Pancreas (tissue), 10 donors: ENCODE measurements around the gene TMEM167B. TPM values are rescaled to one million over a fixed set of nuclear protein-coding genes. Genes with fewer than 3 reads are reported as not detected.

ENCODE experiments used
- ATAC-seq, 4 donors: fragments of 200-7000 bp; cut with Tn5 transposase; one replicate each; pipeline versions ENCODE4 v1.8.0 to v1.9.1; 2020; ENCODE audit warnings: mild to moderate bottlenecking in 4 of 4, moderate library complexity in 4 of 4
- DNase-seq, 6 donors: peaks; one replicate each; pipeline ENCODE4 v3.0.0-alpha.2; 2020
- FAIRE-seq: peaks from 2 replicates; lab custom pipeline; 2012; peaks lifted over from hg19 to GRCh38; lab: Jason Lieb, UNC
- H3K27ac ChIP-seq, 4 donors: fragments of 200-600 bp; sonication (generic); 1 replicate in 3 of 4; 2 replicates in 1 of 4; pipeline versions ENCODE4 v1.5.0 to v1.8.0; 2020
- H3K27me3 ChIP-seq, 4 donors: fragments of 200-600 bp; one replicate each; pipeline ENCODE4 v1.8.0; 2021
- H3K36me3 ChIP-seq, 3 donors: fragments of 200-600 bp; sonication (generic) in 1 of 3; one replicate each; pipeline versions ENCODE4 v1.5.0 to v1.8.0; 2020 to 2021
- H3K4me1 ChIP-seq, 3 donors: fragments of 200-600 bp; one replicate each; pipeline ENCODE4 v1.8.0; 2021
- H3K4me3 ChIP-seq, 4 donors: fragments of 200-600 bp; sonication (generic) in 2 of 4; one replicate each; pipeline versions ENCODE4 v1.5.0 to v1.8.0; 2020 to 2021
- H3K9me3 ChIP-seq, 4 donors: fragments of 200-600 bp; one replicate each; pipeline ENCODE4 v1.8.0; 2021
- CTCF ChIP-seq, 4 donors: fragments of 200-600 bp; sonication (generic) in 3 of 4; IDR thresholded peaks; one replicate each; pipeline versions ENCODE4 v1.5.0 to v1.8.0; 2021; ENCODE audit warnings: antibody characterized with exemption in 4 of 4
- WGBS, 2 donors: extraction: QIAGEN DNeasy Blood & Tissue Kit; methylation state at CpG; one replicate each; pipeline ENCODE4 v1.1.7; 2013; 5-methylcytosine and 5-hydroxymethylcytosine counted together
- intact Hi-C, 3 donors: fragments of 100-400 bp; cut with DNase I; formaldehyde crosslinking; loops; one replicate each; pipeline versions ENCODE4 v1.11.1 to v1.14.2; 2022
- polyA plus RNA-seq, 2 donors: library from polyadenylated mRNA; stranded (reverse); fragments of 200-250 nt; gene quantifications; one replicate each; pipeline ENCODE4 v1.2.3, GENCODE V29; 2013
- total RNA-seq, 6 donors: library from RNA; stranded (reverse); fragmentation: NEBNext Ultra II Directional in 4 of 6; extraction: Animal tissue kit (Norgen Biotek cat#: 25700) in 4 of 6; gene quantifications; one replicate each; pipeline versions ENCODE4 v1.2.1 to v1.2.4, GENCODE V29; 2021 to 2023
- donor health status: healthy with polysubstance abuse.
- donor health status: DM: no; HTN: no; CAD: no; lungs with moderate emphysema.
- donor health status: DM: no; HTN: no; CAD: no.
- donor health status: control.
- donor health status: control.
- donor health status: Bipolar disorder and iron deficiency.
- donor health status: DM: yes; HTN: yes; CAD: no.
- donor health status: DM: no; HTN: no; CAD: no.
- donor health status: DM: no; HTN: no; CAD: no.
- donor health status: DM: yes; HTN: yes; CAD: no.

Gene TMEM167B
- total and polyA plus RNA-seq, 8 donors, result 6.4 to 25.7 (median 18.0) TPM

GRCh38 chr1:109067883-109068282 is 22.7 kb upstream of the TMEM167B start:
- Histone ChIP-seq H3K4me1 (no peaks in the 10 kb centered on the region), H3K27ac (no peak overlapping the region), H3K27me3 (no peaks in the 10 kb centered on the region), H3K36me3 (peaks cover 0 to 11% (median 0%) of the 10 kb centered on the region in 3 donors), H3K4me3 (no peak overlapping the region), H3K9me3 (no peaks in the 10 kb centered on the region)
- intact Hi-C loops, result no loop called here
- TF ChIP-seq CTCF (IDR thresholded peaks at IDR 0.05), result no peak
- WGBS, 2 donors, result 79% methylated on average over 8 of the region's 8 CpGs
- no peak for FAIRE-seq
- DNase-seq, result no peak
- no peak for ATAC-seq

GRCh38 chr1:109069294-109069693 is 21.3 kb upstream of the TMEM167B start:
- ATAC-seq, result no peak
- 64 to 72% methylated on average over 1 of the region's 1 CpG for WGBS, 2 donors
- H3K36me3 ChIP-seq, result peaks cover 0 to 11% (median 0%) of the 10 kb centered on the region in 3 donors
- no peak for FAIRE-seq
- no peak overlapping the region for H3K4me3 ChIP-seq
- intact Hi-C loops, result no loop called here
- no peaks in the 10 kb centered on the region for H3K9me3 ChIP-seq
- H3K27me3 ChIP-seq, result no peaks in the 10 kb centered on the region
- no peak overlapping the region for H3K27ac ChIP-seq
- no peak for TF ChIP-seq CTCF (IDR thresholded peaks at IDR 0.05)
- H3K4me1 ChIP-seq, result no peaks in the 10 kb centered on the region
- no peak for DNase-seq

- Histone ChIP-seq H3K4me1 (peaks cover 0 to 7% (median 6%) of the 10 kb centered on the region in 3 donors), H3K9me3 (no peaks in the 10 kb centered on the region), H3K36me3 (no peaks in the 10 kb centered on the region), H3K27me3 (no peaks in the 10 kb centered on the region), H3K27ac (peak within 1 kb of the TSS; percentile 85 to 90 (median 88)), H3K4me3 (peak within 1 kb of the TSS; percentile 56 to 81 (median 60))
- FAIRE-seq (peak; percentile 59), DNase-seq (peak; percentile 91 to 95 (median 92)), ATAC-seq (peak; percentile 100)
- 5% methylated on average over 39 of the region's 39 CpGs for WGBS, 2 donors
- intact Hi-C loops, result no loop called here
- TF ChIP-seq CTCF (IDR thresholded peaks at IDR 0.05), result peak in 2 of 4 donors; percentile 8 to 9
Measured at GRCh38 chr1:109075531-109076490, 14.8 kb upstream of the TMEM167B start, which contains the start of gene TAF13. TSS of gene TAF13 (minus strand) at chr1:109076003. CDS start at chr1:109075947, 56 bp downstream.

- no peak for TF ChIP-seq CTCF (IDR thresholded peaks at IDR 0.05)
- FAIRE-seq (no peak), ATAC-seq (no peak), DNase-seq (no peak)
- intact Hi-C loops, result no loop called here
- peaks cover 0 to 7% (median 6%) of the 10 kb centered on the region in 3 donors for H3K4me1 ChIP-seq
- H3K36me3 ChIP-seq, result no peaks in the 10 kb centered on the region
- no peaks in the 10 kb centered on the region for H3K27me3 ChIP-seq
- 75 to 77% methylated on average over 1 of the region's 1 CpG for WGBS, 2 donors
- no peaks in the 10 kb centered on the region for H3K9me3 ChIP-seq
- H3K27ac ChIP-seq, result no peak overlapping the region
- H3K4me3 ChIP-seq, result no peak overlapping the region
Measured at GRCh38 chr1:109078317-109078716, 12.2 kb upstream of the TMEM167B start.
